HG02840 (cell line): ENCODE measurements around the gene MOB3B.

Experiments
- ATAC-seq: cut with Tn5 transposase; IDR thresholded peaks from one replicate; pipeline ENCODE4 v1.9.1; 2021; ENCODE audit warnings: mild to moderate bottlenecking, moderate library complexity, moderate number of reproducible peaks; ENCODE audit not compliant: unreplicated experiment, low FRiP score

Gene MOB3B

GRCh38 chr9:27351438-27351837, 178.2 kb downstream of the MOB3B start:
- ATAC-seq: no peak

DNA sequence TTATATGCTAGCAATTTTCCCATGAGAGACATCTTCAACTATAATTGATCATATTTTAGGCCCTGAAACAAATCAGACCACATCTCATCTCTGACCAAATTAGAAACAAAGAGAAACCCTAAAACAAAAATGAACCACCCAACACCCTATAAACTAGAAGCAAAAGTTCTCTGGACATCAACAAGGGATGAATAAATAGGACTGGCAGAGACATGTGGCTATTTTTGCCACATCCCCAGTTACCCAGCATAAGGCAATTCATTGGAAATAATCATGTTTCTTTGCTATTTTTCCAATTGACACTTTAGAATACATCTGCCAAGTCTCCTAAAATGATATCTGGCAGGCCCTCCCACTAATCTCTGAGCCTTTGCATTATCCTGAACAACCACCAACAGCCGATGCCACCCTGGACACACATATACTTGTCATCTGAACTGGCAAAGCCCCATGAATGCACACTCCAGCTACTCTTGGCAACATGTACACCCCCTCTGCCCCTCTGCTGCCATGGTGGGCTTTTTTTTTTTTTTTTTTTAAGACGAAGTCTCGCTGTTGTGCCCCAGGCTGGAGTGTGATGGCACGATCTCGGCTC, 179.1 kb downstream of the MOB3B start:
- no peak for ATAC-seq

DNA sequence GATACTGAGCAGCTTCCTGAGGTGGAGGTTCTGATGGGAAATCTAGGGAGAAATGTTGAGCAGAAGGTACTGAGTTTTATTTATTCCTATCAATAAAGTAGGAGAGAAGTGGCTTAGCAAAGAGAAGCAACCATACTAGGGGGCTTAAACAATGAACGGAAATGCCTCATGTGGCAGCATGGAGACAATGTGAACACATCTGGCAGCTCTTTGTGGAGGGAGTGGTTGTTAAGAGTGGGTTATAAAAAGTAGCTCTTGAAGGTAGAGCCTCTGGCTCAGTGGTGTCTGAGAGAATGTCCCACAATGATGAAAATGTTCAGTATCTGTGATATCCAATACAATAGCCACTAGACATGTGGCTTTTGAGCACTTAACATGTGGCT, 179.9 kb downstream of the MOB3B start:
- ATAC-seq: no peak

GRCh38 chr9:27348785-27349697, 180.6 kb downstream of the MOB3B start:
- no peak for ATAC-seq

DNA sequence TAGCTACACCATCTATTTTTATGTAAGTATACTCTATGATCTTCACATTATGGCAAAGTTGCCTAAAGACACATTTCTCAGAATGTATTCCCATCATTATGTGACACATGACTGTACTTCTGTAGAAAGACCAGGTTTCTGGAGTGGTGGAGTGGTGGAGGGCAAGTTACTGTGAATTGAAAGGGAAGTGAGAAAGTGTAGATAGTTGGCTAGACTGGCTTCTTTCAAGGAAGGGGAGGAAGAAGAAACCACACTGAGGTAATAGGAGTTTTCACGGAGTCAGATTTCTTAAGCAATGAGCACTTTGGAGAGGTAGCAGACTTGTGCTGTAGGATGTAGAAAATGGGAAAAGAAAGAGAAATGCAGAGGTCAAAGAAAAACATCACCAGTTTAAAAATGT, 181.7 kb downstream of the MOB3B start:
- ATAC-seq: no peak

DNA sequence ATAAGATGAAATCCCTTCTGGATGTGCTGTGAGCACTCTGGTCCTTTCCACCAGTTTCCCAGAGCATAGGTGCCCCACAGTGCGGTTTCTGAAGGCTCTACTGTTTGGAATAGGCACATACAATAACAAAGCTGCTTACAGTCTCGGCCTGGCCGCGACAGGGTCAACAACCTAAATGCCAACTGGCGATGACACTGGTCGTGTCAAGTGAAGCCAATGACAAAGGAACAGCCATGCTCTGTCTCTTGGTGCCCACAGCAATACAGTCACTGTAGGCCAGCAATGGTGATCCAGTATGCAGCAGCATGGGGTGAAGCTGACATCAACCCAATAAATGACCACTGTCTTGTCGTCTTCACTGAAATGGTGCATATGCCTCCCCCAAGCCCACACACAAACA, 184.8 kb downstream of the MOB3B start:
- no peak for ATAC-seq

DNA sequence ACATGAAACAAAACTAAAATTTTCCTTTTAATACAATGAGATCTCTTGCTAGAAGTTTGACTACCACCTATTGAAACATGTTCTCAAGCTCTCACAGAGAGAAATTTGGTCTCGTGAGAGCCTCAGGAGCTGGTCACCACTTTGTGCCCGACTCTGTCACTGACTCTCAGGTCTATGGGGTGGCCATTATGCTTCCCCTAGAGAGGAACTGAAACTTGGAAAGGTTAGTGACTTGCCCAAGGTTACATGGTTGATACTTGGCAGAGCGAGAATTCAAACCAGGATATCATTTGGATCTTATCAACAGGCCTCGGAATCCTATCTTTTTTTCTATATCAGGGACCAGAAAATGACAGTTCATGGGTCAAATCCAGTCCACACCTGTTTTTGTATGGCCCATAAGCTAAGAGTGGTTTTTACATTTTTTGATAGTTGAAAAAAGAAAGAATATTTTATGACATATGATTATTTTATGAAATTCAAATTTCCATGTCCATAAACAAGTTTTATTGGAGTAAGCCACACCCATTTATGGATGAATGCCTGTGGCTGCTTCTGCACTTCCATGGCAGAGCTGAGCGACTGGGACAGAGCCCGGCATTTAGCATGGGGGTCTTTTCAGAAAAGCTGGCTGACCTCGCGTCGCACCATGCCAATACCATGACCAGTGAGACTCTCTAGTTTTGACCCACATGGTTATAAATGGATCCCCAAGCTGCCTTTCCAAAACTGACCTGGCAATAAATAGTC, 187.9 kb downstream of the MOB3B start:
- no peak for ATAC-seq

DNA sequence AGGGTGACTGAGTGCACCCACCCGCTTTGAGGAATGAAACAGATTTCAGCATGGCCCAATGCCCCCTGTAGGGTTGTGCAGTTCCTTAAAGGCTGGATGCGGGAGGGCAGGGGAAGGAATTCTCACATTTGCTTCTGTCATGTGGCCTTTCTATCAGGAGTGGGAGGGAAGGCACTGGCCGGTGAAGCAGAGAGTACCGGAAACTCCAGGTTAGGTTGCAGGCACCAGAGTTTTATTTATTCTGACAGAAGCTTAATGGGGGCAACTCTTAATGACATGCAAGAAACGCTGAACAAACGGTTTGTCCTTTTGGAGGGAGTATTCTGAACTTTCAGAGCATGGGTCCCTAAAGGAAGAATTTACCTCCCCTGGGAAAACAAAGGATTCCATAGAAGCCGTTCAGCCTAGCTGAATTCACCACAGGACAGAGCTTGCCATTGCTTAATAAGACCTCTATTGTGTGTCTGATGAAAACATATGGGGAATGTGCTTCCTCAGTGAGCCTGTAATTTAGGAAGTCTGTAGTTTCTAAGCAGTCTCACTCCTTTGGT, 188.6 kb downstream of the MOB3B start:
- ATAC-seq: no peak

DNA sequence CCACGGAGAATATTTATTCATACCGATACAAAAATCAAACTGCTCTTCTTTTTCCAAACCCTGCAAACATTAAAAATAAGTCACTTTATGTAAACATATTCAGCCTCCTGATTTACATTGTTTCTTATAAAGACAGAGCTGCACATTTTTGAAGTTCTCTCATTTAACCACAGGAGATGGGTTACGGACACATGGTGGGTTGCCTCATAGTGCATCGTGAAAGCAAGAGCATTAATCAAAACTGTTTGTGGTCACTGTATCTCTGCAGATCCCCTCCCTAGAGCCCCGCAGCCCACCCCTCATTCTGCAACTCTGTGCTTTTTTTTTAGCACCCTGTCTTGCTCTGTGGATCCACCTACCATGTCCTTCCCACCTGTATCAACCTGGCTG, 189.3 kb downstream of the MOB3B start:
- no peak for ATAC-seq

DNA sequence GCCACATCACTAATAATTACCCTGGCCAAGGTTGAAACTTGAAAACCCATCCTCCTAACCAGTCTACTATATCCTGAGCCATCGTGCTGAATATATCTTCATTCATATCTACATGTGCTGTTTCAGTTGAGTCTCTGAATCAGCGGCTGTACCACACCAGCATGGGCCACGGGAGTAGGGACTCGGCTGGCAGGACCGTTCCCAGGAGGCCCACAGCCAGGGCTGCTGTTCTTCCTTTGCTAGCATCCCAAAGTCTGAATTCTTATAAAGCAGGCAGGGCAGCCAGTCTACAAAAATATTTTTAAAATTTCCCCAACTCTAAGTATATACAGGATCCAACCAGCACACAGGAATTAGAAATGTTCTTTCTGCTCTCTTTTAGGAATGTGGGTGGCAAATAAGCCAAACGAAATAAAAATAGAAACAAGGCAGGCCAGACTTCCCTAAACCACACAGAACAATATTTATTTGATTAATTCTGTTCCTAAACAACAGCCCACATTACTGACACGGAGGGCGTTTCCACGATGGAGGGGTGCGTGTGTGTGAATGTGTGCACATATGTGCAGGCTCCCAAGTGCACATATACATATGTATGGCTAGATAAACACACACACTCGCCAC, 189.8 kb downstream of the MOB3B start:
- no peak for ATAC-seq

DNA sequence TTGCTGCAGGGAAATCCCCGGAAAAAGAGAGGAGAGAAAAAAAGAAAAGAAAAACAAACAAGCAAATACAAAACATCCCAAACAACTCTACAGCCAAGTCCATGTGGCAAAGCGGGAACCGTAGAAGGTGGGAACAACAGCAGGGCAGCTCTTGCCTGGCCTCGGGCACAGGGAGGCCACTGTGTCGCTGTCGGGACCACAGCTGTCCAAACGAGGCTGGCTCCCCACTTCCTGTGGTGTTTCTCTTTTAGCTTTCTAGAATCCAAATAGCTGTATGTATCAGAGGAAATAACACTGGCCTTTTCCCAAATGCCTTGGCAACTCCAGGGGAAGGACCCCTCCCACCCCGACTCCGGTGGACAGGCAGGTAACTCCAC, 191.1 kb downstream of the MOB3B start:
- ATAC-seq: no peak

- ATAC-seq: no peak
Measured at GRCh38 chr9:27337833-27338526, 191.6 kb downstream of the MOB3B start.

GRCh38 chr9:27337236-27337635, 192.4 kb downstream of the MOB3B start:
- ATAC-seq: no peak

- no peak for ATAC-seq
Measured at GRCh38 chr9:27336829-27337228, 192.8 kb downstream of the MOB3B start.

DNA sequence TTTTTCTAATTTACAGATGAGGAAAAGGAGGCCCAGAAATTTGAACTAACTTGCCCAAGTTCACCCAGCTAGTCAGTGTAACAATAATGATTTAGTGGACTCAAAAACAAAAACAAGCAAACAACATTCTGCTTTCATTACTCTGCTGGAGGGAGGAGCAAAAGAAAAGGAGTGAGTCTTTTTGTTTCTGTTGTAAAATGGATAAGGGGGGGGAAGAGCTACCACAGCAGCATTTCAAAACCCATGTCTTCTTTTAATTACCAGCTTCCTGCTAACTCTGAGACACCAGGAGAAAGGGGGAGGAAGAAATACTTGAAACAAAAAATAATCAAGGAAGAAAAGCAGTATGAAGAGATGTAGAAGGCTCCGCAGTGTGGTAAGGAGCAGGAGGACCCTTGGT, 193.5 kb downstream of the MOB3B start:
- ATAC-seq: no peak

- no peak for ATAC-seq
Measured at GRCh38 chr9:27335075-27335474, 194.5 kb downstream of the MOB3B start.

DNA sequence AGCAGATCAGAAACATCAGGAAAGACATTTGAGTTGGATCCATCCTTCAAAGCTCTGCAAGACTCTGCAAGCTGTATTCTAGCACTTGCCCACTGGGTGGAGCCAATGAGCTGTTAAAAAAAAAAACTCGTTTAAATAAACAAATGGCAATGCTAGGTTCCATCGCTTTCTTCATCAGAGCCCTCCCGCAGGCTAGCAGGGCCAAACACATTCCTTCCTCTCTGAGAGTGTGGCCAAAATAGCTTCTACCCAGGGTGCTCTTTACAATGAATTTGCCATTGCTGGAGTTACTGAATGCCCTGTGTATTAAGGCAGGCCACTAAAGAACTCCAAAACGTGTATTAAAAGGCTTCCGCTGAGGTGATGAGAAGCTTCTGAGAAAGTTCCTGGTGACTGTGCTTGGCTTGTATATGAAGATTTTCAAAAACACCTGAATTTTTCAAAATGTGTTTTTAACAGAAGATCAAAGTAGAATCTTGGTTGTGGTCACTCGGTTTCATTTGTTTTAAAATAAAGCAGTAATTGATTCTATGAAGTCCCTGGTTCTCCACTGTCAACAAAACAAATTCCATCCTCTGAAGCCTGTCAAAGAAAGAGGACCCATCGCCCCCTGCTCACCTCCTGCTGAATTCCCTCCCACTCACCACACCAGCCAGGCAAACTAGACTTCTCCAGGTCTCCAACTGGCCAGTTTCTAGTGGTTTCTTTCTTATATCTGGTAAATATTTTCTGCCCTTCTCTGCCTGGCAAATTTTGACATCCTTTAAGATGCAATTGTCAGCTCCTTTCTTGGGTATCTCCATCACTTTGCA, 196.2 kb downstream of the MOB3B start:
- peak; percentile 63 for ATAC-seq

- ATAC-seq: no peak
Measured at GRCh38 chr9:27331393-27331792, 198.2 kb downstream of the MOB3B start.

- no peak for ATAC-seq
Measured at GRCh38 chr9:27329291-27329690, 200.3 kb downstream of the MOB3B start.
